Immature natural killer cell (primary cell): ENCODE results near the gene CFAP91. TPM values are rescaled to one million over a fixed set of nuclear protein-coding genes. Genes with fewer than 3 reads are reported as not detected.

Source experiments
- DNase-seq, 3 donors: peaks; one replicate each; pipeline ENCODE4 v3.0.0; 2022; ENCODE audit warnings: mixed read lengths in 1 of 3
- H3K27ac Mint-ChIP-seq, 6 donors: one replicate each; pipeline ENCODE4 v1.8.0; 2020; ENCODE audit warnings: mixed read lengths in 6 of 6, mild to moderate bottlenecking in 5 of 6, inconsistent platforms in 4 of 6, moderate library complexity in 3 of 6
- H3K27me3 Mint-ChIP-seq, 3 donors: one replicate each; pipeline ENCODE4 v1.8.0; 2020 to 2021; ENCODE audit warnings: low read depth in 3 of 3, mild to moderate bottlenecking in 3 of 3, mixed read lengths in 3 of 3, moderate library complexity in 3 of 3, inconsistent platforms in 1 of 3
- H3K36me3 Mint-ChIP-seq, 3 donors: one replicate each; pipeline ENCODE4 v1.8.0; 2020; ENCODE audit warnings: mixed read lengths in 3 of 3, inconsistent platforms in 2 of 3, mild to moderate bottlenecking in 2 of 3
- H3K4me1 Mint-ChIP-seq, 2 donors: one replicate each; pipeline ENCODE4 v1.8.0; 2020; ENCODE audit warnings: inconsistent platforms in 2 of 2, mild to moderate bottlenecking in 2 of 2, mixed read lengths in 2 of 2, moderate library complexity in 1 of 2
- H3K4me3 Mint-ChIP-seq, 5 donors: one replicate each; pipeline ENCODE4 v1.8.0; 2020; ENCODE audit warnings: mild to moderate bottlenecking in 5 of 5, mixed read lengths in 5 of 5, inconsistent platforms in 3 of 5, moderate library complexity in 3 of 5
- H3K9me3 Mint-ChIP-seq, 6 donors: one replicate each; pipeline ENCODE4 v1.8.0; 2020; ENCODE audit warnings: mild to moderate bottlenecking in 6 of 6, mixed read lengths in 6 of 6, inconsistent platforms in 4 of 6, moderate library complexity in 3 of 6
- polyA plus RNA-seq, 3 donors: library from polyadenylated mRNA; unstranded; fragments of 300-500 nt; fragmentation: Illumina TruSeq; gene quantifications; one replicate each; pipeline ENCODE4 v1.2.3, GENCODE V29; 2021

The CFAP91 gene
- polyA plus RNA-seq, 3 donors from 2014 or later = not detected

GRCh38 chr3:119741657-119742590 is 39.1 kb downstream of the CFAP91 start:
- no peak overlapping the region for H3K27ac Mint-ChIP-seq
- no peaks in the 10 kb centered on the region for H3K36me3 Mint-ChIP-seq
- H3K4me1 Mint-ChIP-seq = no peaks in the 10 kb centered on the region
- no peak for DNase-seq
- peaks cover 0 to 22% (median 0%) of the 10 kb centered on the region in 3 donors for H3K27me3 Mint-ChIP-seq
- H3K4me3 Mint-ChIP-seq = no peak overlapping the region
- H3K9me3 Mint-ChIP-seq = peaks cover 0 to 2% (median 0%) of the 10 kb centered on the region in 6 donors

GRCh38 chr3:119743921-119744320 is 41.1 kb downstream of the CFAP91 start:
- Mint-ChIP-seq H3K9me3 (peaks cover 0 to 2% (median 0%) of the 10 kb centered on the region in 6 donors), H3K27me3 (peaks cover 0 to 21% (median 0%) of the 10 kb centered on the region in 3 donors), H3K36me3 (no peaks in the 10 kb centered on the region), H3K4me1 (no peaks in the 10 kb centered on the region), H3K27ac (no peak overlapping the region), H3K4me3 (no peak overlapping the region)
- no peak for DNase-seq

- Mint-ChIP-seq H3K27me3 (peaks cover 0 to 19% (median 0%) of the 10 kb centered on the region in 3 donors), H3K4me1 (no peaks in the 10 kb centered on the region), H3K36me3 (no peaks in the 10 kb centered on the region), H3K27ac (no peak overlapping the region), H3K9me3 (peaks cover 0 to 4% (median 0%) of the 10 kb centered on the region in 6 donors), H3K4me3 (no peak overlapping the region)
- DNase-seq = no peak
Observed at GRCh38 chr3:119745942-119746341, 43.1 kb downstream of the CFAP91 start.

- peaks cover 0 to 4% (median 0%) of the 10 kb centered on the region in 6 donors for H3K9me3 Mint-ChIP-seq
- H3K4me3 Mint-ChIP-seq = no peak overlapping the region
- H3K27ac Mint-ChIP-seq = no peak overlapping the region
- no peak for DNase-seq
- peaks cover 0 to 19% (median 1%) of the 10 kb centered on the region in 3 donors for H3K27me3 Mint-ChIP-seq
- no peaks in the 10 kb centered on the region for H3K4me1 Mint-ChIP-seq
- no peaks in the 10 kb centered on the region for H3K36me3 Mint-ChIP-seq
Observed at GRCh38 chr3:119746423-119746822, 43.6 kb downstream of the CFAP91 start.

GRCh38 chr3:119747357-119747756 is 44.5 kb downstream of the CFAP91 start:
- H3K27me3 Mint-ChIP-seq = peaks cover 2 to 16% (median 5%) of the 10 kb centered on the region in 3 donors
- no peak overlapping the region for H3K27ac Mint-ChIP-seq
- H3K4me1 Mint-ChIP-seq = no peaks in the 10 kb centered on the region
- no peak for DNase-seq
- no peaks in the 10 kb centered on the region for H3K36me3 Mint-ChIP-seq
- no peak overlapping the region for H3K4me3 Mint-ChIP-seq
- H3K9me3 Mint-ChIP-seq = peaks cover 0 to 4% (median 0%) of the 10 kb centered on the region in 6 donors

GRCh38 chr3:119748991-119749390 is 46.2 kb downstream of the CFAP91 start:
- no peak overlapping the region for H3K4me3 Mint-ChIP-seq
- H3K36me3 Mint-ChIP-seq = no peaks in the 10 kb centered on the region
- DNase-seq = no peak
- H3K4me1 Mint-ChIP-seq = no peaks in the 10 kb centered on the region
- no peak overlapping the region for H3K27ac Mint-ChIP-seq
- peaks cover 4 to 14% (median 5%) of the 10 kb centered on the region in 3 donors for H3K27me3 Mint-ChIP-seq
- H3K9me3 Mint-ChIP-seq = peaks cover 0 to 5% (median 0%) of the 10 kb centered on the region in 6 donors

- no peak for DNase-seq
- Mint-ChIP-seq H3K4me1 (no peaks in the 10 kb centered on the region), H3K4me3 (no peak overlapping the region), H3K27ac (no peak overlapping the region), H3K27me3 (peaks cover 7 to 15% (median 9%) of the 10 kb centered on the region in 3 donors), H3K9me3 (peaks cover 0 to 7% (median 0%) of the 10 kb centered on the region in 6 donors), H3K36me3 (no peaks in the 10 kb centered on the region)
Observed at GRCh38 chr3:119751423-119751822, 48.6 kb downstream of the CFAP91 start.

Other genes starting within 250 kb of the CFAP91 start
- 10 to 100 TPM in 1 of 3 donors, 1 to 10 TPM in 2; 6.5 to 21.6 (median 8.7) TPM for gene TMEM39A, start 239.4 kb upstream of the CFAP91 start, polyA plus RNA-seq
- 10 to 100 TPM; 33.8 to 57.7 (median 41.1) TPM for gene POGLUT1, start 234.1 kb upstream of the CFAP91 start, polyA plus RNA-seq
- gene TIMMDC1, start 204.5 kb upstream of the CFAP91 start, polyA plus RNA-seq = 10 to 100 TPM; 54.3 to 78.4 (median 69.4) TPM
- gene CD80, start 143.4 kb upstream of the CFAP91 start, polyA plus RNA-seq = not detected
- 10 to 100 TPM in 1 of 3 donors, 1 to 10 TPM in 2; 7.5 to 13.9 (median 9.4) TPM for gene ADPRH, start 123.5 kb upstream of the CFAP91 start, polyA plus RNA-seq
- not detected for gene PLA1A, start 105.1 kb upstream of the CFAP91 start, polyA plus RNA-seq
- 1 to 10 TPM in 1 of 3 donors, under 1 TPM in 1, not detected in 1; 0.50 to 3.6 TPM for gene POPDC2, start 42.4 kb upstream of the CFAP91 start, polyA plus RNA-seq
- gene COX17, start 25.6 kb upstream of the CFAP91 start, polyA plus RNA-seq = 100 to 1,000 TPM in 2 of 3 donors, 10 to 100 TPM in 1; 65.5 to 112 (median 102) TPM
- gene NR1I2, start 79.1 kb downstream of the CFAP91 start, polyA plus RNA-seq = under 1 TPM in 2 of 3 donors, not detected in 1; 0.24 to 0.40 TPM